Retina (tissue), 1 donor: ENCODE measurements around the gene GSG1.
A peak's percentile ranks its signal among the peaks of the same experiment; 100 is the strongest.

Source experiments
- DNase-seq: peaks from one replicate; pipeline ENCODE4 v3.0.0-alpha.2; 2016

GSG1 gene

DNA sequence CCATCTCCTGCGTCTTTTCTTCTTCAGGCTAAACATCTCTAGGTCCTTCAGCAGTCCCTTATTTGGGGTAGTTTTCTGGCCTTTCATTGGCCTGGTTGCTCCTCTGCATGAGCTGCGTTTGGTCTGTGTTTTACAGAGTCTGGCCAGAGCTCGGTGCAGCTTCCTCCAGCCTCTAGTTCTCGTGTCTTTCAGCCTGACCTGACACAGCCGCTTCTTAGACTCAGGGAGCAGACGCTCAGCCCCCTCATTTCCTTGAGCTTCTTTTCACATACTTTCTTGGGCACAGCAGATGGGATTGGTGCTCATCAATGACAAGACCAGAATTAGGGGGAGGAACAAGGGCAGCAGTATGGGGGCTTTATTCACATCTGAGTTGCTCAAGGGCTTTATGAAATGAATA, 13.6 kb upstream of the GSG1 start:
- DNase-seq: peak; percentile 59

DNA sequence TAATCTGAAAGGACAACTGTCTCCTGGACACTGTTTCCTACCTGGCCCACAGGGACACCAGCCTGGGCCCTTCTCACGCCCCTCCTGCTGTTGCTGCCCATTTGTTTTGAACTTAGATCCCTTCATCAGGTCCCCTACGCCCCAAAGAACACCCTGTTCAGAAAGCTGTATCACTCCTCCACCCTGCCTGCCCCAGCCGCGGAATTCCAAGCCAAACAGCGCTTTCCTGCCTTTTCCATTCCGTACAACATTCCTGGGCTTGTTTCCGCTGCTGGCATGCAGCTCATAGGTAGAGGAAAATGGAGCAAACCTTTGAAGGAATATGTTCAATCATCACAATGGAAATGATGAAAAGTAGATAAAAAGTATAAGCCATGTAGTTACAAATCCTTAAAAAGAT, 12.8 kb upstream of the GSG1 start:
- DNase-seq: no peak

DNA sequence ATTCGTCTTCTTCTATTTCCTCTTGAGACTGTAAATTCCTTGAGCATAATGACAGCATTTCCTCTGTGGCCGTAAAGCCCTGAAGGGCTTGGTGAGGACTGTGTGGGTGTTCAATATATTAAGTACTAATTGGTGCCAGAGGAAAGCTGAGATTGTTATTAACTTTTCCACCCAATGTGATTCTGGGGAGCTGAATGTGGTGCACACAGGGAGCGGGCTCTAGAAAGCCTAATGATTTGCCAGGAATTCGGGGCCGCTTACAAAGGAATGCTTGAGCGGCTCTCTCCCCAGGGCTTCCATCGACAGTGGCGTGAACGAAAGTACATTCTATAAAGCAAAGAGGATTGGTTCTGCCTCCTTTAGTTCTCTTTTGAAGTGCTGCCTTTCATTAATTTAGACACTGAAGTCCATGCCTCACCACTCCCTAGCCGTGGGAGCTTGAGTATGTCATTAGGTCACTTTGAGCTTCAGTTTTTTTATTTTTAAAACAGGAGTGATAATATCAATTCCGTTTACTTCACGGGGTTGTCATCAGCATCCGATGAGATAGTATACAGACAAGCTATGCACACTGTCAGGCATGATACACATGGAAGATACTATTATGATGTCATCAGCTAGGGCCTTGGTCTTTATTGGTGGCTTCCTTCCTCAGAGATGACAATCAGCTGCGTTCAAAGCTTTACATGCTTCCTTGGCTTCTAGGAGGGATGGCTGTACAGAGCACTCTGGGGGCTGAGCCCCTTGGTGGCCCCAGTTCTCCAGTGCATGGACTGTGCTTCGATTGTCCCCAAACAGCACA, 11.0 kb upstream of the GSG1 start:
- peak; percentile 74 for DNase-seq

DNA sequence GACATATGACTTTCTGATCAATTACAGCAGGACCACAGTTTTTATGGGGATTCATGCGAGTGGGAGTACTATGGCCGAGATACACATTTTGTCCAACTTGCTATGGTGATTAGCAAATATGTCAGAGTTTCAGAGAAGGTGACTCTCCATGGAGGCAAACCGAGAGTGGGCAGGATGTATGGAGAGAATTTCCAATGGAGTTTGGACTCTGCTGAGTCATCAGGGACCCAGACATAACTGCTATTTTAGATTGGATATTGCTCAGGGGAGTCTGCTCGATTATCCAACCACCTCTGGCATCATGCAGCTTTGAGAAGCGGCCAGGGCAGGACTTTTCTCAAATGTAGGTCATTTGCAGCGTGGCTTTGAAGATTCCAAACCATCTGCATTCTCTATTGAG, 9.5 kb upstream of the GSG1 start:
- no peak for DNase-seq

DNA sequence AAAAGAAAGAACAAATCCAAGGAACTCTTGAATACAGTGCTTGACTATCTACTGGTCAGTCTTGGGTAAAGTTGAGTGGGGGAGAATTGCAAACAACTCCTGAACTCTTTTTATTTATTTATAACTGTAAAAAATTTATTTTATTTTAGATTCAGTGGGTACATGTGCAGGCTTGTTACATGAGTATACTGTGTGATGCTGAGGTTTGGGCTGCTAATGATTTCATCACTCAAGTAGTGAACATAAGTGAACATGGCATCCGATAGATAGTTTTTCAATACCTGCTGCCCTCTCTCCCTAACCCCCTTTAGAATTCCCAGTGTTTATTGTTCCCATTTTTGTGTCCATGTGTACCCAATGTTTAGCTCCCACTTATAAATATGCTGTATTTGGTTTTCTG, 3.2 kb upstream of the GSG1 start:
- no peak for DNase-seq

DNA sequence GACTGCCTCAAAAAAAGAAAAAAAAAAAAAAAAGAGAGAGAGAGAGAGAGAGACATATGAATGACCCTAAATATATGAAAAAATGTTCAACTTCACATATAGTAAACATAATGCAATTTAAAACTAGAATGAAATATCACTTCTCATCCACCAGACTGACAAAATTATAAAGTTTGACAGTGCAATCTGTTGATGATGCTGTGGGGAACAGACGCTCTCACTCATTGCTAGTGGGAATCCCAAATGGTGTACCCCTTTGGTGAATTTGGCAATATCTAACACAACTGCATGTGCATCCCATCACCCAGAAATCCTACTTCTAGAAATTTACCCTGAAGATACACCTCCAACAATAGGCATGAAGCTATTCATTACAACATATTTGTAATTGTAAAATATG, 2.3 kb upstream of the GSG1 start:
- no peak for DNase-seq

DNA sequence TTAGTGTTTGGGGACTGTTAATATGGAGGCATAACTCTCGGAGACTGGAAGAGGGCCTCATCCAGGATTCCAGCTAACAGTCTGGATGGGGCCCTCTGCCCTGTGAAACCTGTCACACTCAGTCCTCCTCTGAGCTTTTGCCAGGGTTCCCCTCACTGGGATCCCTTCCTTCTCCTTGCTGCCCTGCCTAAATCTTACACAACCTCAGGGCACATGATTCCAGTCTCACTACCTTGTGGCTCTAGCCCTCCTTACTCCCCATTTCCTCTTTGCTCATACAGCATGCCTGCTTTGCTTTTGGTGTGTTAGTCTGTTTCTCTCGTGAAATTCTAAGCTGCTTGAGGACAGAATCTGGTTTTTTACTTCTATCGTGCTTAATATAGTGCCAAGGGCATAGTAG, 942 bp upstream of the GSG1 start:
- no peak for DNase-seq

DNA sequence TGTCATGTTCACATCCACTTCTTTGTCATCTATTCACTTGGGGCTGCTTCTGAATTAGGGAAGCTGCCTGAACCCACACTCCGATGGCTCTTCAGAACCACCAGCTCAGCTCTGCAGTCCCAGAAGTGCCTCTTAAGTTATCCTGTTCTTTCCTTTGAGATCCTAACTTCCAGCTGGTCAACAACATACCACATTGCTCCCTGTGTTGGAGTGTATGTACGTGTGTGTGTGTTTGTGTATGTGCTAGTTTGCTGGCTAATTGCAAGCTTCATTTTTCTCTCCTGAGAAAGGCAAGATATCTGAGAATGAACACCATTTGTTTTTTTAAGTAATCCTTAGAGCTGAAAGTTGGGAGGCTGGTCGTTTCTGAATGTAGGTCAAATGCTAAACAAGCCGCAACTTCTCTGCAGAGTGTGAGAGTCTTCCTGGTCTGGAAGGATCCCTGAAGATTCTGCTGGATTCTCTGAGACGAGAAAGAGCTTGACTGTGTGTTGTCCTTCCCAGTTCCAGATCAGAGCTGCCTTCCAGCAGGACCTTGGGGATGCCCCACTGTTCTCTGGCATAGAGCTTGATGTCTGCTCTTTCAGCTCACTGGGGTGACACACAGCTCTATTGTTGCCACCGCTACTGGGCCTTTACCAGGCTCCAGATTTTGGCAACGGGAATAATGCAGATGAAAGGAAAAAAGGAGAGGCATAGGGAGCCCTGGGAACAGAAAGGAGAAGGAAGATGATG, 839 bp downstream of the GSG1 start:
- DNase-seq: peak; percentile 42

DNA sequence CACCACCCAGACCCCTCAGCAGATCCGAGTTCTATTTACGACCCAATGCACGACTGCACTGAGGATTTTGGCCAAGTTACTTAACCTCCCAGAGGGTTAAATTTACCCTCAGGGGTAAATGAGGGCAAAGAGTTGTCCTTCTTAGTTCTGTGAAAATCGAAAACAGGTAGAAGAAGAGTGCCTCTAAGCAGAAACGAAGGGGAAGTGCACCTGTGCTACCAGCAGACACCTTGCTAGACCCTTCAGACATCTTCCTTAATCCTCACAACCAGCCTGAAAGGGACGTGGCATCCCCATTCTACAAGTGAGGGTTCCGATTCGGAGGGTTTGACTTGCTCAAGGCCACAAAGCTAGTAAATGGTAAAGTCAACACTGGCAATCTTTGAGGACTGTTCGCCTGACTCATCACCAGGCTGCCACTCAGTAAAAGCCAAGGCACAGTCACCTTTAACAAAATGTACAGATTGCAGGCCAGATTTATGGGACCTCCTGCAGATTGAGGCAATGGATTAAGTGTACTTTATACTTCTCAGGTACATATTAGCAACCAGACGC, 1.6 kb downstream of the GSG1 start:
- DNase-seq: no peak

DNA sequence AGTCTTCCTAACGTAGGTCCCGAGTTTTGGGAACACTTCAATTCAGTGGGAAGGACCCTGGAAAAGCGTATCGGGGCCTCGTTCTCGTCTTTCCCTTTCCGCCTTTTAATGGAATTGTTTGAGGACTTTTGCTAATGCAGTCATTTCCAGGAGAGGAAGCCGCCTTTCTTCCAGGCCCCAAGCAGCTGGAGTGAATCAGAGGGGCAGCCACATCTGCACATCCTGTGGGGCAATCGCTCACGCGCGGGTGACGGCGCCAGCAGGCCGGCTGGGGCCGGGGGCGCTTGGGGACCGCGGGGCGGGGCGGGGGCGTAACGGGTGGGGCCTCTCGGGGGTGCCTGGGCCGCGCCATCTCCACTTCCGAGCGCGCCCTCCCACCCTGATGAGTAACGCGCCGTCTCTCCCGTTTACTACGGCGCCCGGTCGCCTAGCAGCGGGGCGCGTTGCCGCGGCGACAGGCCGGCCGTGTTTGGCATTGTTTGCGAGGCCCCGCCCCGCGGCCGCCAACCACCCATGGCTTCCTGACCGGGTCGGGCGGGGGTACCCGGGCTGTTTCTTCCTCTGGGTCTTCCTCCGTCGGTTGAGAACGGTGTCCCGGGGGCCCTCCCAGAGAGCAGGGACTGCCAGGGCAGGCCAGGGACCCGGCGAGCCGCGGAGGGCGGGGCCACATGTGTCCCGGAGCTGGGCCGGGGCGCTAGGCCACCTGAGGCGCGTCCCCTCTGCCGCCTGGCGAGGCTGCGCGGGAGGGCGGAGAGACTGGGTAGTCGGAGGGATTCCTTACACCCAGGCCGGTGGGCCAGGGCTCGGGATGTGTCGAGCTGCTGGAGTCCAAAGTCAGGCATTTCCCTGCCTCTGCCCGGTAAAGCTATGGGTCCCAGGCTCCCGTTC, 2.3 kb downstream of the GSG1 start:
- peak; percentile 96 for DNase-seq

DNA sequence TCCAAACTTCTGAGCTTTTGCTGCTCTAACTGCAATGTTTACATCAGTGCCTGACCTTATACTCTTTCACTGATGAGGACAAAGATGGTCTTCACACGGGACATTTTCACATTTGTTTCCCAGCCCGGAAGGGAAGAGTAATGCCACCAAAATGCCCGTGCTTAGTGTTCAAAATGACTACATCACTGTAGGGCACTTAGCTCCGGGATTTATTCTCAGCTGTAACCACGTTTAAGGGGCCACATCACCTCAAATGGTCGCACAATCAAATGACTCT, 2.9 kb downstream of the GSG1 start:
- no peak for DNase-seq

DNA sequence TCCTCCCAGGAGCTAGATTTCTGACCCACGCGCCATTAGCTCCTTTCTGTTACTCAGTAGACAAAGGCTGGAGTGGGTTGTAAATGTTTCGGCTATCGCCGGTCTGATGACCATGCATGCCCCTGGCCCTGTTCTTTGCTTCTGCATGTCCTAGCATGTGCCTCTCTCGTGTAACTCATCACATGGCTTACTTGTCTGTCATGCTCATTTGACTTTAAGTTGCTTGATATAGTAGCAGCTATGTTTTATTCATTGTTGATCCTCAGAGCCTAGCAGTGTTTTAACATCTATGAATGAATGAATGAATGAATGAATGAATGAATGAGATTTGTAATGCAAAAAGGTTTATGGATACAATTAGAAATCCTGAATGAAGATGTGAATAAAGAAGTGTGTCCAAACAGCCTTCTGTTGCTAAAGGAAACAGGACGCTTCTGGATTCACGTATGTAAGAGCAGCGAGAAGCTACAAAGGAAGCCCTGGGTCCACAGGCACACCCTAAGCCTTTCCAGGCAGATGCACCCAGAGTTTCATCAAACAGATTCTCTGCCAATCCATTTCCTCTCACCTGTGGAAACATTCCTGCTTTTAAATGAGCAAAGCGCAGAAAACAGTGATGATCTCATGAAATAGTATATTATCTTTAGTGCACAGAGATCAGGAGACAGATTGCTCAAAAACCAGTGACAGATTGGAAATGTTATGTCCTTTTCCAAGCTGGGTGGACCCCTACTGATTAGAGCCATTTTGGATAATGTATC, 3.4 kb downstream of the GSG1 start:
- DNase-seq: peak; percentile 20

DNA sequence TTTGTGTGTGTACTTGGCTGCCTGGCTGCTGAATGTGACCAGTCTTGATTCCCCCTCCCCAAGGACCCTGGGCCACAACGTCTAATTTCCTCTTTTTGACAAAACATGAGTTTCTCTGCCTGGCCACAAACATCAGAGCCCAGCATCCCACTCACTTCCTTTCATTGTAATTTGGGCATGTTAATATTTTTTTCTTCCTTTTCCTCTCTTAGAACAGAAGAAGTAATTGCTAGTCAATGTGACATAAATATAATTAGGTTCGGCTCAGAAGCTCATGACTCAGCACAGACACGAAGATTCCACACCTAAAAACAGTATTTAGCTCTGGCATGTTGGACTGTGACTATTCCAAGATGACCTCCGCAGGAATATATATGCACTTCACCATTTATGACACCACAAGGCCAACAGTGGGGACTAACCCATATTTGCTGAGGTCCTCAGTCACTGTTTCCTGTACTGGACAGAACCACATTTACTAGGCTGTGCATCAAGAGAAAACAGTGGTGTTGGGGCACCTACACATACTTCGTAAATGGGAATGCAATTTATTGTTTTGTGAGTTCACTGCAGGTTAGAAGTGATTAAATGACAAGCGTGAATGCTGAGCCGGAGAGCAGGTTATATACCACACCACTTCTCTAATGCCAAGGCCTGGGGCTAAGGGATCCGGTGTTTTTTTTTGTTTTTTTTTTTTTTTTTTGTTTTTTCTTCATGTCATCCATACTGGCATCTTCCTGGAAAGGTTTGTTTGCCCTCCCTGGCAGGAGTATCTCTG, 4.2 kb downstream of the GSG1 start:
- peak; percentile 23 for DNase-seq

DNA sequence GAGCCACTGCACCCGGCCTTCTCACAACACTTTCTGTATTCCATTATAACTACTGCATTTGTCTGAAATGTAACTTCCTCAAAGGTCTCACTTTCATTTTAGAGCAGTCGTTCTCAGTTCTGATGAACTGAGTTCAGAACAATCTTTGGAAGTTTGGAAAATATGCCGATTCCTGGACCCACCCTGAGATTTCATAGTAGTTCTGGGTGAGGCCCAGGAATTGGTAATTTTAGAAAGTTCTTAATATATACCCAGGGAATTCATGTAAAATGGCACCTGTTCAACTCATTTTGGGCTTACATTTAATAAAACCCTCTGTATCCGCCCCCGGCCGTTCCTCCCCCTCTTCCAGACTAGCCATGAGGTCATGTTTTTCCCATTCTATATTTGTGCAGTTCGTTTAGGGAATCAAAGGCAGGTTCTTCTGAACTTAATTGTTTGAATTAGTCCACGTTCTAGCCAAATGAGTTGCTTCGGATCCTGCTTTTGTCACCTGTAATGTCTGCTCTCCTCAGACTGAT, 5.9 kb downstream of the GSG1 start:
- DNase-seq: no peak

DNA sequence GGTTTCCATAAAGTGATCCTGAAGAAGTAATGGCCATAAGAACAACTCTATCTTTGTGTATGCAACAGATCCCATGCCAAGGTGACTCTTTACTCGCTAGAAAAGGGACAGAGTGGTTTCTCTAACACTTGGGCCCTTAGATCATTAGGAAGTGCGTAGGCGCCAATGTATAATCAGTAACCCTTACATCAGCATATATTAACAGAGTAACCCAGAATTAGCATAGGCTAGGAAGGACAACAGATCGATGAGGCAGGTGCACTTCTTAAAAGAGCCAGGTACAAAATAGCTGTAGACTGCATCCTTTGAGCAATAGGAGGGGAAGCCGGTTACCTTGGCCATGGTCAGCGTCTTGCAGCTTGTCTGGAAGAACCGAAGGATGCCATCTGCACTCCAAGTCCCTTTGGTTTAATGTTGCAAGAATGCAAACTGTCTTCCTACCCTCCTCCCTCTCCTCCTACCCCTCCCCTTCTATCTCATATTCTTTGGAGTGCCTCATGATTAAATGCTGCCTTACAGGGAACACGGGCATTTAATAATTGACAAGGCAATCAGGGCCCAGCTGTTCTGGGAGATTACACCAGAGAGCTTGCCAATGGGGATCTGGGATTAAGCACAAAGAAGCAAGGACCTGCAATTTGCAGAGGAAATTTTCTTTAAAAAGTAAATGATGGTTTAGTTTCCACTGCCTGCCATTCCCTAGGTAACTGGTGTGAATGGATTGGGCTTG, 8.0 kb downstream of the GSG1 start:
- peak; percentile 21 for DNase-seq

DNA sequence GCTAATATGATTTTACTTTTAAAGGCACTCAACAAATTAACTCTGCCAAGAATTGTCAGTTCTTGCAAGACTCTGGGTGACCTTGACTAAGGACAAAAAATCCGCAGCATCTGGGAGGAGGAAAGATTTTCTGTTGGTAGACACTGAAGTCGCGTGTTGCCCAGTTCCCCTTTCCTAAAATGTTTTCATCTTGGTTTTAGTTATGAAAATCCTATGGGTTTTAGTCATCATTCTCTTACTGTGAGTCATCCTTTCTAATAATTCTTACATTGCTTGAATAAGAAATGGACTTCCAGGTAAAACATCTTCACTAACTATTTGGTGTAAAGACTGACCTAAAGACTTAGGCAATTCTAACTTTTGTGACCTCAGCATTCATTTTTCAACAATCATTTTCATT, 9.1 kb downstream of the GSG1 start:
- no peak for DNase-seq

DNA sequence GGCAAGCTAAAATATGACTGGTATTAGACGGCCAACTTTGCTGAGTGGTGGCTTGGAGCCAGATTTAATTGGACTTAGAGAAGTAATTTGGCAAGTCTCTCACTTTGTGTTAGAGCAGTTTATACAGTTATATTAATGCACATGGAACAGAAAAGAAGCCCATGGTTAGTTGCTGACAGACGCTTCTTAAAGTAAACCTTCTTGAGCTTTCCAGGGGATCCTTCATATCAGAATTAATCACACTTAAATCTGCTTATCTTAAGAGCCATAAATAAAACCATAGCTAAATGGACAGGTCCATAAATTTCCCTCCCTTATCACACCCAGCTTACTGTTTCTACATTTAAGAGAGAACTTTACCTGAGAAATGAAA, 9.6 kb downstream of the GSG1 start:
- DNase-seq: no peak

DNA sequence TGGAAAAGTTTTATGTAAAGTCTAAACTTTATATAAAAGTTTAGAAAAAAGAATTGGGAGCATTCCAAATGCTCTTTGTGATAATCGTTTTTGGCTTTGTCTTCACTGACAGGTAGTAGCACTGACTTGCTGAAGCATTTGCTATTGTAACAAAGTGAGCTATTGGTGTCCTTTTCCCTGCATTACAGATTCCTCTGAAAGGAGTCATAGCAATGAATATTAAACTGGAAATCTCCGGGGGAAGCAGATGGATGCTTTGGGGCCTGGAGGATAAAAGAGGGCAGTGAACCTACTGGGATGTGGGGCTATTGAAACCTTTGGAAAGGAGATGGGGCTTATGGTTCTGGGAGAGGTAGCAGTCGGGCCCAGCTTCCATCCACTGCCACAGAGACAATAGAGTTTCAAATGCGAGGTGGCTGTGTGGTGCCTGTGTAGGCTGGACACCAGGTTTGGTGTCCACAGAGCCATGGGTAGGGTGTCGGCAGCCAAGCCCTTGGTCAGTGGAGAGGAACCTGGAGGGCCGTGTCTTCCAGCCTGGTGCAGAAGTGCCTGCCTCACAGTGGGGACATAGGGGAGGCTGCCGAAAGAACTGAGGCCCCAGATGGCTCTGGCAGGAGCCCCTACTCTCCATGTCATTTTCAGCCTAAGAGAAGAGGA, 10.1 kb downstream of the GSG1 start:
- DNase-seq: no peak

DNA sequence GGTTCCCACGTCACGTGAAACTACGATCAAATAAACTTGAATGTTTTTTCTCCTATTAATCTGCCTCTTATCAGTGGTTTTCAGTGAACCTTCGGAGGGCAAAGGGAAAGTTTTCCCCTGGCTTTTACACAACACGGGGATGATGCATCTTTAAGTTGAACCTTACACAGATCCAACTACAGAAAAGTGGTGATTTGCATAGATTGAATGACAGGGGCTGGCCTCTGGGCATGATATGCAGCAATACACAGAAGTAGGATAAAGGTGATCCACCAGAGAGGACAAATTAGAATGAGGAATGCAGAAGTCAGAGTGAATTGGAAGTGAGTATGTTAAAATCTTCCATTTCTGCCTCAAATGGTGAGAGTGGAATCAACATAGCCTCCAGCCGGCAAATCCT, 11.6 kb downstream of the GSG1 start:
- DNase-seq: no peak

DNA sequence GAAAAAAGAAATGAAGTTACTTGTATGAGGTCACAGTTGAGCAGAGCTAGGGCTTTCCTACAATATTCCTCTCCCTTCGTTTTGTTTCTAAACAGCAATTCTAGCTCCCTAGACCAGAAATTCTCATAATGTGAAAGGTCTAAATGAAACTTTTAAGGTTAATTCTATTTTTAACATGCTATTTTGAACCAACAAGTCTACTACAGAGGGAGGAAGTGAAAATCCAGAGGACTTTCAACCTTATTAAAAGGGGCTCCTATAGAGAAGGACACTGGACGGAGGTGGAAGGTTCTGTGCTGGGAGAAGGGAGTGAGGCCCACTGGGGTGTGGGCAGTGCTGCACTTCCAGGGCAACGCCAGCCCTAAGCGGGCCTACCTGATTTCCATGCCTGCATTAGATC, 13.4 kb downstream of the GSG1 start:
- no peak for DNase-seq
